GM21786 (cell line): ENCODE results near the gene KLHL22.
"Not testable (repeated sequence)": the region's sequence is repeated elsewhere in the genome, so short reads cannot be mapped to it uniquely, and the experiment has no call there.

Experiments used
- ATAC-seq: cut with Tn5 transposase; IDR thresholded peaks from one replicate; pipeline ENCODE4 v1.9.1; 2021; ENCODE audit not compliant: unreplicated experiment

KLHL22 gene

GRCh38 chr22:20472629-20473442 lies 22.8 kb downstream of the KLHL22 start:
- no peak for ATAC-seq

DNA sequence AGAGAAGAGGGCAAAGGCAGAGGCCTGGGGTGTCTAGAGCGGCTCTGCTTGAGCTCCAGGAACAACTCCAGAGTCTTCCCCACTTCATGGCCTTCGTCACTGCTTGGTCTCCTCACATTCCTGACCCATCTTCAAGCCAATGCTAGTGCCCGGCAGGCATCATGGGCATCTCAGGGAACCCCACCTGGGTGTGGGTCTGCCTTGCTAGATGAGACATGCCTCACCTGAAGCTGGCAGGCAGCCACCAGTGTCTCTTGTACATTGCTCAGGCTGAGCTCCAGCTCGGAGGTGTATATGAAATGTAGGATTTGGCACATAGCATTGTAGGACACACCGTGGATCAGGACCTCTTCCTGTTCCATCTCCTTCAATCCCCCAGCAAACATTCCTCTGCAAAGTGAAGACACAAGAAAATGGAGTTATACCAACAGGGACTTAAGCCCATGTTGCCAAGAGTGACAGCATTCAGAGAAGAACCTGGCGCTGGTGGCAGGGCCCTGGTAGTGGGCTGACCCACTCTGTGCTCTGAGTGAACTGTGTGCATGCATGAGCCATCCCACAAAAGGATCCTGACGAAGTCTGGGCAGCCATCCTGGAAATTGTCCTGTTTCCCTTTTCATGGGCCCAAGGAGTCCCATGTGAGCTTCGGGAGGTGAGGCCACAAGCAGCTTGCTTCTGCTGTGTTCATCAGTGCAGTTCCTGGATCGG lies 24.3 kb downstream of the KLHL22 start:
- no peak for ATAC-seq

GRCh38 chr22:20470525-20470924 lies 25.1 kb downstream of the KLHL22 start:
- ATAC-seq, result not testable (repeated sequence)

GRCh38 chr22:20469110-20469868 lies 26.3 kb downstream of the KLHL22 start:
- ATAC-seq, result no peak

GRCh38 chr22:20466659-20467379 lies 28.8 kb downstream of the KLHL22 start:
- no peak for ATAC-seq

GRCh38 chr22:20465759-20466077 lies 29.9 kb downstream of the KLHL22 start:
- no peak for ATAC-seq

DNA sequence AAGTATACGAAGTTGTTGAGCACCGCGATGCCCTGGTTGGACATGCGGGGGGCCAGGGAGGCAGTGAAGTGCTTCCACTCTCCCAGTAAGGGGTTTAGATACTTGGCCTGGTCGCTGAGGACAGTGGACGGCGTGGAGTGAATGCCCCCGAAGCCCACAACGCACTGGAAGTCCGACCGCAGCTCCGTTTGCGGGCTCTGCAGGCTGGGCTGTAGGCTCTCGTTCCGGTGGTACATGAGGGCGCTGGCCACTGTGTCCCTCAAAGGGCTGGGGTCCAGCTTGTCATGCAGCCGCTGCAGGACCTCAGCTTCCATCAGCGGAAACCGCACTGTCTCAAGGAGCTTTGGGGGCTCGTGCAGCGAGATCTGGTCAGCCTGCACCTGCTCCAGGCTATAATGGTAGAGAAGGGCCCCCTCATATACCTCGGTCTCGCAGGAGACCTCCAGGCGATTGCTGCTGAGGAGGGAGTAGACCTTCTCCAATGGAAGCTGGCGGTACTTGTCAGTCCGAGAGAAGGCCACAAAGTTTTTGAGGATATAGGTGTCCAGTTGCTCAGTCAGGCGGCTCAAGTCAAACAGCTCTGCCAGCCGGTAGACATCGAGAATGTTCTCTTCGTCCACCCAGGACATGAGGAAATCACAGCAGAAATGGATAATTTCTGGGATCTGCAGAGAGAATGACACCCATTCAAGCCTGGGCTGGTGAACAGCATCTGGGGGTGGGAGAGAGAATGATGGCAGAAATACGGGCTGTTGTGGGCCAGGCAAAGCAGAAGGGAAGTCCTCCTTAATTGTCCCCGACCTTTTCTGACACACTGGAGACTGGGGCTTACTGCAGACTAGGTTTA lies 30.5 kb downstream of the KLHL22 start:
- ATAC-seq, result no peak

GRCh38 chr22:20464096-20464614 lies 31.4 kb downstream of the KLHL22 start:
- ATAC-seq, result no peak

- ATAC-seq, result no peak
Observed at GRCh38 chr22:20463324-20464095, 32.1 kb downstream of the KLHL22 start.

- no peak for ATAC-seq
Observed at GRCh38 chr22:20459862-20460261, 35.7 kb downstream of the KLHL22 start.

- no peak for ATAC-seq
Observed at GRCh38 chr22:20459152-20459542, 36.4 kb downstream of the KLHL22 start.

GRCh38 chr22:20458530-20459151 lies 37.0 kb downstream of the KLHL22 start:
- no peak for ATAC-seq

- no peak for ATAC-seq
Observed at GRCh38 chr22:20457506-20458240, 37.9 kb downstream of the KLHL22 start.

DNA sequence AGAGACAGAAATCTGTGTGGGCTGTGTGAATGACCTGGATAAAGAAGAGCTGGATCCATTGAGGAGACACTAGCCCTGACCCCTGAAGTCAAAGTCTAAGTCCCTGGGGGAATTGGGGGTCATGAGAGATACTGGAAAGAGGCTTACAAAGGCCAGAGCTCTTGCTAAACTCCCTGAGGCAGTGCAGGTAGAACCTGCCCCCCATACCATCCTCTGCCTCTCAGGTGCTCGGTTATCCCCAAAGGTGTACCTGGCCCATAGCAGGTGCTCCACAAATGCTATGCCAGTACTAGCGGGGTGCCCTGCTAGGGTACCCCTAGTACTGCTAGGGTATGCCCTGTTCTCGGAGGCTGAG lies 38.9 kb downstream of the KLHL22 start:
- no peak for ATAC-seq

- ATAC-seq, result no peak
Observed at GRCh38 chr22:20456064-20456721, 39.4 kb downstream of the KLHL22 start.

- ATAC-seq, result no peak
Observed at GRCh38 chr22:20455709-20456063, 39.9 kb downstream of the KLHL22 start.

GRCh38 chr22:20453222-20453621 lies 42.4 kb downstream of the KLHL22 start:
- ATAC-seq, result no peak

DNA sequence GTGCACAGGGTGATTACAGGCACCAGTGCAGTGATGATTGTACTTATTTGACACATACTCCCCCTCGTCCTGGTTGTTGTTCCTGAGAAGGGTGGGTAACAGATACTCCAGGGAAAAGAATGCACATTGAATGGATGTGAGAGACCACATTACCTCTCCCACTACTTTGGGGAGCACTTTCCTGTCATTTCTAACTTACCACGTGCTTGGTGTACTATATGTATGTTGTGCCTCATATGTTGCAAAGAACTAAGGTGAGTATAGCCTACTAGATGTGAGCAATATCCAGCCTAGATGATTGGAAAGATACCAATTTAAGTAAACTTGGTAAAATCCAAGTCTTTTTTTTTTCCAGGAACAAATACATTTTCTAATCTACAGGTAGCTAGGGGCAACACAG lies 43.7 kb downstream of the KLHL22 start:
- no peak for ATAC-seq
